Activated CD8-positive, alpha-beta memory T cell treated with anti-CD3 and anti-CD28 coated beads for 36 hours (primary cell): ENCODE measurements around the gene FOXA1. TPM values are rescaled to one million over a fixed set of nuclear protein-coding genes. Genes with fewer than 3 reads are reported as not detected.
"Not testable (repeated sequence)": the region's sequence is repeated elsewhere in the genome, so short reads cannot be mapped to it uniquely, and the experiment has no call there.

ENCODE experiments used
- CTCF ChIA-PET: fragments of 350-600 bp; sonication (Branson Sonifier 250); formaldehyde crosslinking; loops from one replicate; lab custom pipeline; 2021; ENCODE audit warnings: antibody characterized with exemption; lab: Charles Lee
- POLR2A ChIA-PET: fragments of 350-600 bp; sonication (Branson Sonifier 250); formaldehyde crosslinking; loops from one replicate; lab custom pipeline; 2021; ENCODE audit warnings: antibody characterized with exemption; lab: Charles Lee
- total RNA-seq, 2 experiments: library from RNA; stranded (reverse); gene quantifications; one replicate each; pipeline ENCODE4 v1.2.3, GENCODE V29; 2021

FOXA1 gene
- total RNA-seq, 2 experiments from 2014 or later: 0.15 TPM; not detected in 1

DNA sequence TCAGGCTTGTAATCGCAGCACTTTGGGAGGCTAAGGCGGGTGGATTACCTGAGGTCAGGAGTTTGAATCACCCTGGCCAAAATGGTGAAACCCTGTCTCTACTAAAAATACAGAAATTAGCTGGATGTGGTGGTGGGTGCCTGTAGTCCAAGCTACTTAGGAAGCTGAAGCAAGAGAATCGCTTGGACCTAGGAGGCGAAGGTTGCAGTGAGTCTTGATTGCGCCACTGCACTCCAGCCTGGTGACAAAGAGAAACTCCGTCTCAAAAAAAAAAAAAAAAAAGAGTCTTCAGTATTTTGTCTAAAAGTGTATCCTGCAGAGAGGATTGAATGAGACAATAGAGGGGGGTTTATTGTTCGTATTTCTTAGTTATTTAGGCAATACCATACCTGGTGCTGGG, 25.3 kb downstream of the FOXA1 start:
- CTCF ChIA-PET: interaction anchor here (0.6 kb wide), 1 partner anchor 66 kb away, joined by 5 read pairs; no protein-coding TSS in a partner anchor
- POLR2A ChIA-PET: no interaction called here

- CTCF ChIA-PET: no interaction called here
These were observed 28.2 kb downstream of the FOXA1 start for GRCh38 chr14:37566811-37567371.

DNA sequence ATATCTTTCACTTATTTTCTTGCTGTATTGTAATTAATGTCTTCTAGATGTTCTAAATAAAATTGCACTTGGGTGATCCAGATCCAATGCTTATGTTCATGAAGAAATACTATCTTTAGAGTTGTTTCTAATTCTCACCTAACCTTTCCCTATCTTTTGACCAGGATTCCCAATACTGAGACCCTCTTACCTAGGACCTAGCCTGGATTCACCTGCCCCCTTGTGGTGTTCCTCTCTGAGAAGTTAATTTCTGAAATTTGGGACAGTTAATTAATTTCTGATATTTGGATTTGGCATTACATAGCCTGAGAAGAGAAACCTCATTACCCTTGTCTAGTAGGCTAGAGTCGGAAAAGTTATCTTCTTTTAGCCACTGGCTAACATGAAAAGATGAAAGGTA, 29.5 kb downstream of the FOXA1 start:
- CTCF ChIA-PET: no interaction called here
- POLR2A ChIA-PET: no interaction called here

More at GRCh38 chr14:37566811-37567371, 28.2 kb downstream of the FOXA1 start:
- POLR2A ChIA-PET: no interaction called here

- POLR2A ChIA-PET: no interaction called here
These were observed 31.9 kb downstream of the FOXA1 start for GRCh38 chr14:37563189-37563588.

GRCh38 chr14:37559386-37559785, 35.7 kb downstream of the FOXA1 start:
- POLR2A ChIA-PET: no interaction called here
- CTCF ChIA-PET: no interaction called here

More at GRCh38 chr14:37563189-37563588, 31.9 kb downstream of the FOXA1 start:
- CTCF ChIA-PET: no interaction called here

- CTCF ChIA-PET: no interaction called here
These were observed 36.3 kb downstream of the FOXA1 start for GRCh38 chr14:37558740-37559139.

GRCh38 chr14:37555596-37555995, 39.5 kb downstream of the FOXA1 start:
- CTCF ChIA-PET, POLR2A ChIA-PET: not testable (repeated sequence)

More at GRCh38 chr14:37558740-37559139, 36.3 kb downstream of the FOXA1 start:
- POLR2A ChIA-PET: no interaction called here

GRCh38 chr14:37553935-37554550, 41.0 kb downstream of the FOXA1 start:
- ChIA-PET POLR2A (interaction anchor here (0.7 kb wide), 1 partner anchor 293 kb away, joined by 4 read pairs; no protein-coding TSS in a partner anchor), CTCF (no interaction called here)

DNA sequence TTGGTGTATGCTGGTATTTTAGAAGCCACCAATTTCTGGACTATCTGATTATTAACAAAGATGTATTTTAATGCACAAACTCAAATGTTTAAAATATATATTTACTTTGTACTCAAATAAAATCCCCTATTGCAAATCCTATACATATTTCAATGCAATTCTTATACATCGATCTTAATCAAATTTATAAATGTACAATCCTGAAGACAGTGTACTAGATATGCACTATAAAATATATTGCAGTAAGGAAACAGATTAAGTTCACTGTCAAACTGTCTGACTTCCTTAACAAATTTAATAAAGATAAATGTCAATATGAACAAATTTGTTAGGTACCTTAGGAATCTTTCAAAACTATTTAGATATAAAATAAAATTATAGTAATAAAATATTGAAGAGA, 43.9 kb downstream of the FOXA1 start:
- CTCF ChIA-PET: no interaction called here
- POLR2A ChIA-PET: no interaction called here

- CTCF ChIA-PET: no interaction called here
- POLR2A ChIA-PET: no interaction called here
These were observed 44.5 kb downstream of the FOXA1 start for GRCh38 chr14:37550511-37550910.

GRCh38 chr14:37546621-37547447, 48.2 kb downstream of the FOXA1 start:
- CTCF ChIA-PET: no interaction called here
- POLR2A ChIA-PET: no interaction called here

GRCh38 chr14:37545174-37545573, 49.9 kb downstream of the FOXA1 start:
- ChIA-PET CTCF (no interaction called here), POLR2A (no interaction called here)

DNA sequence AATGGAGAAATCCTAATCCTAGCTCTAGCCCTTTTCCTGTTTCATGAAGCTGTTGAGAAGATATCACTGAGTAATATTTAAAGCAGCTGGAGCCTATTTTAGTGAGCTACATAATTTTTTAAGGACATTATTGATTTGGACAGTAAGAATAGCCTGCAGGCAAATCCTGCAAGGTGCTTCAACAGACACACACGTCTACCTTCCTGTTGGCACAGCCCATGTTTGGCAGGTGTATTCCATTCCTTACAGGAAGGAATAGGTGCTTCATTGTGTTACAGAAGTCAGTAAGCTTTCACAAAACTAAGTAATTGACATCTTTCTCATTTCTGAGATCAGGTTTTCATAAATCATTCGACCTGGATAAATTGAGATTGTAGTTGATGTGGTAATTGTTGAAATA, 50.6 kb downstream of the FOXA1 start:
- POLR2A ChIA-PET: no interaction called here
- CTCF ChIA-PET: no interaction called here

DNA sequence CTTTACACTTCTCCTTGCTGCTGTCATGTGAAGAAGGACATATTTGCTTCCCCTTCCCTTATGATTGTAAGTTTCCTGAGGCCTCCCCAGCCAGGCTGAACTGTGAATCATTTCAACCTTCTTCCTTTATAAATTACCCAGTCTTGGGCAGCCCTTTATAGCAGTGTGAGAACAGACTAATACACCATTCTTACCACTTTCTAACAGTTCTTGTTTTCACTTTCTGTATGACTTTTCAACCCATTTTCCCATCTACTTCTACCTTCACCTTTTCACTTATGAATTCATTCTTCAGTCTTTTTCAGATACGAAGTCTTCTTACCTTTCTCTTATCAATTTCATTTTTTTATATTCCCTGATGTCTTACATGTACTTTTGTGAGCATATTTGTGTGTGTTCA, 55.1 kb downstream of the FOXA1 start:
- CTCF ChIA-PET: no interaction called here
- POLR2A ChIA-PET: no interaction called here

Other genes with a start within 250 kb of the FOXA1 start
- not detected for gene TTC6, start 380 bp upstream of the FOXA1 start, total RNA-seq